NK-92 (cell line): ENCODE data around the gene PHC2.

Source experiments
- DNase-seq: peaks from one replicate; lab custom pipeline; 2025; ENCODE audit not compliant: unreplicated experiment; lab: John Stamatoyannopoulos, UW

Gene PHC2

GRCh38 chr1:33275706-33276572 lies 155.0 kb downstream of the PHC2 start:
- no peak for DNase-seq

GRCh38 chr1:33275195-33275594 lies 155.7 kb downstream of the PHC2 start:
- no peak for DNase-seq

GRCh38 chr1:33274446-33274845 lies 156.4 kb downstream of the PHC2 start:
- DNase-seq: no peak

GRCh38 chr1:33273961-33274371 lies 156.9 kb downstream of the PHC2 start:
- no peak for DNase-seq
